Fibroblast of pulmonary artery (primary cell): ENCODE measurements around the gene MIEN1.

Experiments
- DNase-seq: peaks from one replicate; pipeline ENCODE4 v3.0.0-alpha.2; 2010; ENCODE audit warnings: low read depth
- H3K4me3 ChIP-seq: replicated peaks from 2 replicates; pipeline ENCODE4 v1.5.1; 2011; ENCODE audit warnings: low read depth, mild to moderate bottlenecking, control low read depth, low read length, moderate library complexity
- CTCF ChIP-seq: IDR thresholded peaks from 2 replicates; pipeline ENCODE4 v1.5.1; 2011; ENCODE audit warnings: mild to moderate bottlenecking, control low read depth, low read length, inconsistent platforms; ENCODE audit errors: missing control alignments

Gene MIEN1

GRCh38 chr17:39755554-39756379 is 25.4 kb upstream of the MIEN1 start:
- TF ChIP-seq CTCF = no peak
- no peak overlapping the region for H3K4me3 ChIP-seq

GRCh38 chr17:39754958-39755553 is 24.7 kb upstream of the MIEN1 start:
- no peak for TF ChIP-seq CTCF

More at GRCh38 chr17:39755554-39756379, 25.4 kb upstream of the MIEN1 start:
- no peak for DNase-seq

GRCh38 chr17:39754161-39754957 is 24.0 kb upstream of the MIEN1 start:
- peak; percentile 85 for DNase-seq
- peak; percentile 44 for TF ChIP-seq CTCF
- H3K4me3 ChIP-seq = peak overlapping the region; percentile 60

More at GRCh38 chr17:39754958-39755553, 24.7 kb upstream of the MIEN1 start:
- no peak for DNase-seq
- H3K4me3 ChIP-seq = peak overlapping the region; percentile 60

- no peak for TF ChIP-seq CTCF
- H3K4me3 ChIP-seq = peak overlapping the region; percentile 60
- no peak for DNase-seq
These were observed 23.3 kb upstream of the MIEN1 start for GRCh38 chr17:39753514-39754160.

GRCh38 chr17:39752241-39752881 is 22.0 kb upstream of the MIEN1 start:
- no peak for TF ChIP-seq CTCF
- H3K4me3 ChIP-seq = no peak overlapping the region
- DNase-seq = no peak

GRCh38 chr17:39751637-39752036 is 21.3 kb upstream of the MIEN1 start:
- TF ChIP-seq CTCF = no peak
- no peak overlapping the region for H3K4me3 ChIP-seq
- no peak for DNase-seq
